BJ (cell line): ENCODE data around the gene NCKIPSD. TPM values are rescaled to one million over a fixed set of nuclear protein-coding genes. Genes with fewer than 3 reads are reported as not detected.

Source experiments
- CTCF ChIA-PET: fragments of 350-600 bp; formaldehyde crosslinking; extraction: SDS; loops from one replicate; lab custom pipeline; 2021; ENCODE audit warnings: antibody characterized with exemption, inconsistent platforms; lab: Yijun Ruan, JAX
- POLR2A ChIA-PET: fragments of 300-600 bp; sonication (Branson Sonifier 250); formaldehyde crosslinking; extraction: SDS; loops from one replicate; lab custom pipeline; 2021; ENCODE audit warnings: antibody characterized with exemption; lab: Charles Lee
- DNase-seq: peaks from one replicate; pipeline ENCODE4 v3.0.0-alpha.2; 2011; ENCODE audit warnings: low read depth
- H3K27me3 ChIP-seq: 2 replicates; pipeline ENCODE4 v1.6.0; 2011; ENCODE audit warnings: low read length; ENCODE audit not compliant: control insufficient read depth, insufficient read depth
- H3K36me3 ChIP-seq: 2 replicates; pipeline ENCODE4 v1.5.1; 2011; ENCODE audit warnings: low read length; ENCODE audit not compliant: control insufficient read depth, insufficient read depth
- H3K4me3 ChIP-seq: 2 replicates; pipeline ENCODE4 v1.5.1; 2011; ENCODE audit warnings: low read depth, mild to moderate bottlenecking, control low read depth, low read length
- CTCF ChIP-seq: IDR thresholded peaks from 2 replicates; pipeline ENCODE4 v1.5.1; 2011; ENCODE audit warnings: low read depth, mild to moderate bottlenecking, control low read depth, inconsistent platforms, low read length, moderate library complexity; ENCODE audit not compliant: insufficient read depth
- polyA plus RNA-seq: library from polyadenylated mRNA; depleted of rRNA; stranded (reverse); fragments of >200 nt; gene quantifications from 2 replicates; pipeline ENCODE4 v1.2.3, GENCODE V29; 2011

NCKIPSD gene
- polyA plus RNA-seq, 1 experiment = 34.9 TPM

DNA sequence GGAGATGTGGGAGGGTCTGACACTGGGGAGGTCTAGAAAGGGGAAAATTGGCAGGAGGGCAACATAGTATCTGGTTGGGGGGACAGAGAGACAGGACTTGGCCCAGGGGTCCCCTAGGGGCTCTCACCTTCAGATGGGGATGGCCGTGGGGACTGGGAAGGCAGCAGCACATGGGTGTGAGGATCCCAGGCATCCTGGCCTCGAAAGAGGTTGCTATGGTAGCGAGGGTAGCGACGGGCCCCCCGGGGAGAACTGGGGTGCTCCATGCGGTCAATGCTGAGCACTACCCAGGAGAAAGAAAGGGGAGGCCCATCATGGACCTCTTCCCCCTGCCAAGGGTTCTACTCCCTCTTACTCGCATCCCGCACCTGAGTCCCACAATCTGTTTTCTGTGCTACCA lies 38.0 kb downstream of the NCKIPSD start:
- no peaks in the 10 kb centered on the region for H3K36me3 ChIP-seq
- H3K4me3 ChIP-seq = no peak overlapping the region
- no peak for TF ChIP-seq CTCF
- ChIA-PET CTCF (no interaction called here), POLR2A (no interaction called here)
- no peak for DNase-seq
- no peaks in the 10 kb centered on the region for H3K27me3 ChIP-seq

- POLR2A ChIA-PET = no interaction called here
- H3K27me3 ChIP-seq = no peaks in the 10 kb centered on the region
Observed at GRCh38 chr3:48644898-48645760, 40.6 kb downstream of the NCKIPSD start.

GRCh38 chr3:48642605-48643004 lies 43.1 kb downstream of the NCKIPSD start:
- Histone ChIP-seq H3K27me3 (no peaks in the 10 kb centered on the region), H3K36me3 (peaks cover 1% of the 10 kb centered on the region; the same call in 1 of the 2 replicates), H3K4me3 (no peak overlapping the region)
- CTCF ChIA-PET = no interaction called here
- no peak for DNase-seq
- POLR2A ChIA-PET = no interaction called here
- TF ChIP-seq CTCF = no peak

More at GRCh38 chr3:48644898-48645760, 40.6 kb downstream of the NCKIPSD start:
- DNase-seq = no peak
- Histone ChIP-seq H3K4me3 (no peak overlapping the region), H3K36me3 (peaks cover 1% of the 10 kb centered on the region; the same call in 1 of the 2 replicates)
- CTCF ChIA-PET = interaction anchor here (0.6 to 1.6 kb wide), 3 partner anchors 10 to 116 kb away, joined by 3 to 4 read pairs (median 4); partner anchors contain the start of gene SLC26A6
- no peak for TF ChIP-seq CTCF

DNA sequence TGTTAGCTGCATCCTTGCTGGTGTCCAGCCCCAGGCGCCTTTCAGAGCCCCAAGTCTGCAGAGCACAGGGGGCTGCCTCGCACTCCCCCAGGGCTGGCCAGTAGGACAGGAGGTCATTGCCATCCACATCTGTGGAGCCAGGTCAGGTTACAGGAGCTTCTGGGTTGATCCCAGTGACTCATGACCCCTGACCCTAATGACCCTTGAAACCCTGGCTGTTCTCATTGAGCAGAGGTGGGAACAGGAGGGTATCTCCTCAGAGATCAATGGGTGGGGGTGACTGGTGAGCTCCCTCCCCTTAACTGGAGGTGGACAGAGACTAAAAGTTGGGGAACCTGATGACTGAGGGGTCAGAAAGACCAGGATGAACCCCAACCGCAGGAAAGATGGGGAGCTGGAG lies 44.3 kb downstream of the NCKIPSD start:
- no peak for TF ChIP-seq CTCF
- no peak for DNase-seq
- H3K36me3 ChIP-seq = peaks cover 1% of the 10 kb centered on the region; the same call in 1 of the 2 replicates
- CTCF ChIA-PET = interaction anchor here (1.8 kb wide), 1 partner anchor 16 kb away, joined by 4 read pairs; no protein-coding TSS in a partner anchor
- H3K4me3 ChIP-seq = no peak overlapping the region
- H3K27me3 ChIP-seq = no peaks in the 10 kb centered on the region
- POLR2A ChIA-PET = no interaction called here

GRCh38 chr3:48639944-48640606 lies 45.6 kb downstream of the NCKIPSD start:
- no peak for TF ChIP-seq CTCF
- CTCF ChIA-PET = interaction anchor here (1.1 to 1.8 kb wide), 2 partner anchors 14 to 17 kb away, joined by 3 to 4 read pairs; no protein-coding TSS in a partner anchor
- no peak for DNase-seq
- Histone ChIP-seq H3K27me3 (no peaks in the 10 kb centered on the region), H3K36me3 (peaks cover 1% of the 10 kb centered on the region; the same call in 1 of the 2 replicates), H3K4me3 (no peak overlapping the region)
- POLR2A ChIA-PET = no interaction called here
